GM19324 (cell line): Measurements from ENCODE around the gene MACROD2.
"Not testable (repeated sequence)": the region's sequence is repeated elsewhere in the genome, so short reads cannot be mapped to it uniquely, and the experiment has no call there.

Source experiments
- ATAC-seq: cut with Tn5 transposase; IDR thresholded peaks from one replicate; pipeline ENCODE4 v1.9.1; 2021; ENCODE audit warnings: mild to moderate bottlenecking, moderate library complexity; ENCODE audit not compliant: unreplicated experiment, low FRiP score

The MACROD2 gene

DNA sequence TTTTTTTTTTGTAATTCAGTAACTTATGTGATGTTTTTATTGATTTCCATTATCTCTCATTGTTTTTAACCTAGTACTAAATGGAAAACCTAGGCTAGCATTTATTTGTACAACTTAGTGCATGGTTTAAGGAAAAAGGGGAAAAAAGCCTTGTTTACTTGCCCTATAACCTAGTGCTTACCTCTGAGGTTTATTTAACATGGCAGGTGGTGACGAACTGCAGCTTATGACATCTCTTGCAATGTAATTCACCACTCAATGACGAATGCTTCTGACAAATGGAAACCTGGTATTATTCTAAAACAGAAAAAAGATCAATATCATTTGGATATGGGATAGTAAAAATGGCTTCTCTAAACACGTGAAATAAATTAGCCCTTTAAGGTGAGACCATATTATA is 960.7 kb downstream of the MACROD2 start:
- no peak for ATAC-seq

GRCh38 chr20:14956538-14956937 is 961.2 kb downstream of the MACROD2 start:
- no peak for ATAC-seq

DNA sequence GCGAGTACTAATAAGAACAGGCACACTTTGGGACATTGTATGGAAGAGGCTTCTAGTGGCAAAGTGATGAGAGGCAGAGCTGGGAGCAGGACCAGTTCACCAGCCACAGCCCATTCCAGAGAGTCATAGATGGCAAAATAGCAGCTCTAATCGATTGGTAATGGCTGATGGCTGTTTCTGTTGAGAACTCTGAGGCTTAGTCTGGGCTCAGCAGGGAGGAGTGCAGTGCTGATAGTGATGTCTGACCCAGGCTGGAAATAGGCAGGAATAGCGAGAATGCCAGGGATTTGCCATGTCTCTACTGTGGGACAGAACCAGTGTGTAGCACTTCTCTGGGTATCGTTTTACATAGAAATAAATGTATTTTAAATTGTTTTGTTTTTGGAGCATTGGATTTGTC is 962.1 kb downstream of the MACROD2 start:
- ATAC-seq = no peak

GRCh38 chr20:14958626-14959025 is 963.3 kb downstream of the MACROD2 start:
- no peak for ATAC-seq

DNA sequence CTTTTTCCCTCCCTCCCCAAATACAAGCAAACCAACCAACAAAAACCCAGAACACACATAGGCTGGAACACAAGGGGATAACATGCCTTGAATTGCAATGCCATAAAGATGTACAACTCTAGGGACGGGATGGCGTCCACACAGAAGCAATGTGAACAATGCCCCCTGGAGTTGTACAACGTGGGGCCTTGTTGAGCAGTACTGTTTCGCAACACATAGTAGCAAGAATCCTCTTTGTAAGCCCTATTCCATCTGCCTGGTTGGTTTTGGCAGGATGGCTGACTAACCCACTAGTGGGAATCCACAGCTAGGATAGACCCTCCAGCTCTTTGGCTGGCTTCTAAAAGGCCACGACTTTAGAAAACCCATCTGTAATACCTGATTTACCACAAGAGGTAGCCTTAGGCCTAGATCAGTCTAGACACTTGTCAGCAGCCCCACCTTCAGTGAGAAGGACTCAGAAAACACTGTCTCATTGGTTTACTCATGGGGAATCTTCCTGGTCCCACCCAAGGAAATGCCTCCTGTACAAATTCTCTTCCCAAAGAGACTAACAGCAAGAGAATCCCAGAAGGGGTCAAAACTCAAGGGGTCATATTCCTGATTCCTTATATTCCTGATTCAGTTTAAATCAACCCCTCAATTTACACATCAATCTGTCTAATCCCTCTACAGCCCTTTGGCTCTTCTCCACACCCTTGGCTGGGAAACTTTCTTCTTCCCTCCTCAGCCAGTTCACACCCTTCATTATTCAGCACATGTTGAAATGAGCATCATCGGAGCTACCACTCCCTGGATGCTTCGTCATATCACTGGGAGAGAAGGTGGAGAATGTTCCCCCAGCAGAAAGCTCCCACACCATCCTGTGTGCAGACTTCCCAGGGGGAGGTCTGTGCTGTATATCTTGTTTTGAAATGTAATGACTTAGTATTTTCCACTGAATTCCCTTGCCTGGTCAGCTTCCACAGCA is 964.5 kb downstream of the MACROD2 start:
- no peak for ATAC-seq

- no peak for ATAC-seq
Observed at GRCh38 chr20:14960831-14961230, 965.5 kb downstream of the MACROD2 start.

- no peak for ATAC-seq
Observed at GRCh38 chr20:14963262-14963663, 967.9 kb downstream of the MACROD2 start.

- ATAC-seq = no peak
Observed at GRCh38 chr20:14966203-14966602, 970.9 kb downstream of the MACROD2 start.

GRCh38 chr20:14966808-14967207 is 971.5 kb downstream of the MACROD2 start:
- no peak for ATAC-seq

- ATAC-seq = no peak
Observed at GRCh38 chr20:14972256-14972655, 976.9 kb downstream of the MACROD2 start.

- no peak for ATAC-seq
Observed at GRCh38 chr20:14972690-14973089, 977.4 kb downstream of the MACROD2 start.

GRCh38 chr20:14979453-14979986 is 984.2 kb downstream of the MACROD2 start:
- no peak for ATAC-seq

GRCh38 chr20:14981486-14981885 is 986.2 kb downstream of the MACROD2 start:
- ATAC-seq = not testable (repeated sequence)

- not testable (repeated sequence) for ATAC-seq
Observed at GRCh38 chr20:14982324-14982723, 987.0 kb downstream of the MACROD2 start.

DNA sequence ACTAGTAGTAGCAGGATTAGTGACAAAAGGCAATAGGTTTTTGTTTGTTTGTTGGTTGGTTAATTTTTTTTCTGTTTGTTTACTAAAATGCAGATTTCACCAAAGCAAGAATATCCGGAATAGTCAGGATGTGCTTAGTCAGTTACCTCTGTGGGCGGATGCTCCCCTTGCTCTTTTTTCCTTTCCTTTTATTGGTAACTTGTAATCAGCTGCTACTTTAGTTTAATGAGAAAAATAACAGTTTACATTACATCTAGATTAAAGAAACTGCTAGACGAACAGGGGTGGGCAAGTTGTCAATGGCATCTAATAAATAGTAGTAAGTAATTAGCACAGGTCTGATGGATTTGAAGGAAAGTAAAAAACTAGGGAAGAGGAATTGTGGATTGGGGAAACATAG is 989.0 kb downstream of the MACROD2 start:
- ATAC-seq = no peak

DNA sequence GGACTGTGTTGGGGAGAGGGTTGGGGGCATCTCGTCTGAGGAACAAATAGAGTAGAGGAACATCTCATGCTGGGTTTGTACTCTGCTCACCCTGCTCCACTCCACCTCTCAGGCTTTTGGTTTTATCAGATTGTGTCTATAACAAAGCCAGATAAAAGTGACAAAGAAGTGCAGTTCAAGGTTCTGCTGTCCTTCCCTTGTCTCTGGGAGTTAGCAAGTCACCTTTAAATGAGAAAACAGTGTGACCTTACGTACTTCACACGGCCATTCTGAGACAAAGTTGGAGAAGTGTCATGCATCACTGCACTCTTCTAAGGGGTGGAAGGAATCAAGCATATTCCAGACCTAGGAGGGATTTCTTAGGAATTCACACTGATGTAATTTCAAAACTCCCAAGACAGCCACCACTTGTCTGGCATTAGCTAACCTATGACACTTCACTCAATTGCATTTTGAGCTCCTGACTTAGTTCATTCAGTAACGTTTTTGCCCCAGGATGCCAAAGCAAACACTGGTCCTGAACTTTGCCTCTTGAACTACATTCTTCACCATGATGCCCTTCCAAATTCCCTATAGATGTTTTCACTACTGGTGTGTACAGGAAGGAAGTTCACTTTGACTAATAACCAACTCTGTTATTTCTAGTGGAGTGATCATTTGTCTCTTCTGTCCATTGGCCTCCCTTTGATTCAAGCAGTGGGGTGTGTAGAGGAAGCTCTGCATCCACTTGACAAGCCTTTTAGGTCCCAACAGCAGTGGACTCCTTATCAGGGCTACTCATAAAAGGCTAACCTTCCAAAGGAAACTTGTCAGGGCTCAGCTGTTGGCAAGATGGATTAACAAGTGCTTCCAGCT is 989.7 kb downstream of the MACROD2 start:
- no peak for ATAC-seq

DNA sequence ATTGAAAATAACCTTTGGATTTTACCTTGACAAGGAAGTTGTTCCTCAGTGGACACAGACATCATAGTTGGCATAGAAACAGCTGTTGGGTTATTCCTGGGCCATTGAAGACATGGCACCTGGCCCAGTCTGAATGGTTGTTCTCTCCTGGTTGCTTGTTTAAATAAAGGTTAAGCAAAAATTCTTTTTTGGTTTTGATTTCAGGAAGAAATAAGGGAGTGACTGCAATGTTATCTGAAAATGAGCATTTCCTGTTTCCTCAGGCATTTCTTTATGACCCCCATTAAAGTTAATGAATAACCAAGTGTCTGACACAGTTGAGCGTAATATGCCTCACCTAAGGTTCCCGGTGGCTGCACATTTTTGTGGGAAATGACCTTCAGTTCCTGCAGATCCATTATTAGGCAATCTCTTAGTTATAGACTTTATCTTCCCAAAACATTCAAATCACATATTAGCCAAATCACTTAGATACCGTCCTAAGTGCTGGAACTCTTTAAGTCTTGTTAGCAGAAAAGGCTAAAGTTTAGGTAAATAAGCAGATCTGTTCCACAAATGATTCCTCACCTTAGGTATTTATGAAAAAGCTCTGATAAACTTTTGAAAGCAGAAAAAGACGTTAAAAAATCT is 990.8 kb downstream of the MACROD2 start:
- no peak for ATAC-seq

GRCh38 chr20:14986656-14987055 is 991.3 kb downstream of the MACROD2 start:
- ATAC-seq = no peak

- ATAC-seq = no peak
Observed at GRCh38 chr20:14989535-14990290, 994.4 kb downstream of the MACROD2 start.

- no peak for ATAC-seq
Observed at GRCh38 chr20:14991023-14991422, 995.7 kb downstream of the MACROD2 start.
